ENCODE measurements around the gene CEP112. TPM values are rescaled to one million over a fixed set of nuclear protein-coding genes. Genes with fewer than 3 reads are reported as not detected.

Gene CEP112
- total and polyA plus RNA-seq, 9 of the 15 experiments (the other 6 are each of a cell fraction or from before 2014, with no cell fraction given): 0.84 TPM; not detected in 8

DNA sequence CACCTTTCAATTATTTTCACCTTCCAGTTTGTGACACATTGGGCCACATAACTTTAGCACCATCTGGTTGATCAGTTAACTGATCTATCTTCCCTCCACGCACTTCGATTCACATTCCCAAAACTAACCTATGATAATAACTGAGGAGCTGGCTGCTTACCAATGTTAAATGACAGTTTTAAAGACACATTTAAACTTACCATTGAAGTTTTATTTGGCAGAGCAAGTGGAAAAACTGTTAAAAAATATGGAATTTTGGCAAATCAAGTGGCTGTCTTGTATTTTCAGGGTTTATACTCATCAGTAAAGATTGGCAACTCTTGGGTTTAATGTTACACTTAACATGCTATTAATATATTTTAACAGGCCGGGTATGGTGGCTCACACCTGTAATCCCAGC, 42.7 kb upstream of the CEP112 start:
- Histone ChIP-seq H3K9me3 (replicated peaks; ENCODE audit: control insufficient read depth, insufficient read depth, low read depth, low read length) (no peaks in the 10 kb centered on the region), H3K9me1 (ENCODE audit: control insufficient read depth, insufficient read depth, low read length) (no peaks in the 10 kb centered on the region), H3K27ac (ENCODE audit: extremely low read depth, low read depth, low read length) (no peak overlapping the region), H3K4me1 (replicated peaks in 1 of 2; ENCODE audit: control insufficient read depth in 2 of 2, insufficient read depth in 2 of 2, low read length in 2 of 2) (no peaks in the 10 kb centered on the region), H3K36me3 (ENCODE audit: control insufficient read depth, insufficient read depth, low read length) (no peaks in the 10 kb centered on the region), H3K79me2 (ENCODE audit: control insufficient read depth, insufficient read depth, low read length) (no peaks in the 10 kb centered on the region), H3K4me2 (ENCODE audit: insufficient read depth, low read length) (no peak overlapping the region), H3K4me3 (no peak overlapping the region), H3K9ac (ENCODE audit: insufficient read depth in 1 of 2, low read depth in 2 of 2, low read length in 2 of 2) (no peak overlapping the region), H4K20me1 (replicated peaks; ENCODE audit: control insufficient read depth, insufficient read depth, low read length) (no peaks in the 10 kb centered on the region), H2AFZ (ENCODE audit: low read depth, low read length) (no peak overlapping the region), H3K27me3 (ENCODE audit: control insufficient read depth in 2 of 2, insufficient read depth in 2 of 2, low read length in 2 of 2) (peaks cover 17 to 21% of the 10 kb centered on the region in 2 experiments; a peak in 4 of 5 replicates)
- FAIRE-seq (no peak), ATAC-seq (no peak), DNase-seq (ENCODE audit: extremely low read depth in 1 of 4, low spot score in 3 of 4) (no peak)
- ChIA-PET CTCF (ENCODE audit: low intra/inter-chr PET ratio) (no interaction called here), POLR2A (no interaction called here)
- 2% methylated on average over 3 of the region's 3 CpGs for WGBS (ENCODE audit: insufficient coverage, low coverage, missing lambda C conversion rate)
- no TSS peak for BruUV-seq (replicated peaks)
- in situ Hi-C loops (cut with MboI) (no loop called here), intact Hi-C loops (cut with micrococcal nuclease) (no loop called here)
- TF ChIP-seq HDAC1 (IDR thresholded peaks at IDR 0.05): no peak
- no peak for TF ChIP-seq ATF2 (CRISPR knock-in tag; IDR thresholded peaks at IDR 0.05)
- TF ChIP-seq ZBTB26 (CRISPR knock-in tag; IDR thresholded peaks at IDR 0.05): no peak
- TF ChIP-seq U2AF2 (optimal IDR thresholded peaks at IDR 0.05; ENCODE audit: low read depth, low read length): no peak
- no peak for TF ChIP-seq ETS2 (tag; IDR thresholded peaks at IDR 0.05; ENCODE audit: borderline replicate concordance, poor library complexity, severe bottlenecking)
- no peak for TF ChIP-seq ZBTB2 (IDR thresholded peaks at IDR 0.05)
- no peak for TF ChIP-seq THRAP3 (IDR thresholded peaks at IDR 0.05; ENCODE audit: borderline replicate concordance)
- no peak for TF ChIP-seq RBFOX2 (IDR thresholded peaks at IDR 0.05; ENCODE audit: low read depth, low read length)
- no peak for TF ChIP-seq NELFE (IDR thresholded peaks at IDR 0.05; ENCODE audit: insufficient read depth, insufficient read length)
- no peak for TF ChIP-seq ESRRA (IDR thresholded peaks at IDR 0.05; ENCODE audit: borderline replicate concordance, low read depth)
- no peak for TF ChIP-seq BRF2 (IDR thresholded peaks at IDR 0.05; ENCODE audit: borderline replicate concordance, insufficient read depth, insufficient read length)
- TF ChIP-seq TAF7 (tag; IDR thresholded peaks at IDR 0.05): no peak
- no peak for TF ChIP-seq SRSF7 (optimal IDR thresholded peaks at IDR 0.05; ENCODE audit: low read depth, low read length)
- no peak for TF ChIP-seq HBP1 (CRISPR knock-in tag; IDR thresholded peaks at IDR 0.05)
- no peak for TF ChIP-seq JUNB (CRISPR knock-in tag; conservative IDR thresholded peaks at IDR 0.05)
- no peak for TF ChIP-seq HMGN3 (IDR thresholded peaks at IDR 0.05; ENCODE audit: borderline replicate concordance, extremely low read depth, insufficient read length, low read depth, low read length)
- TF ChIP-seq SMARCC2 (IDR thresholded peaks at IDR 0.05; ENCODE audit: low read depth): no peak
